ENCODE measurements around the gene DPYSL5. TPM values are rescaled to one million over a fixed set of nuclear protein-coding genes. Genes with fewer than 3 reads are reported as not detected.

DPYSL5 gene
- total and polyA plus RNA-seq, 2 of the 13 experiments (the other 11 are each of a cell fraction or from before 2014, with no cell fraction given), result 0.15 TPM; not detected in 1

DNA sequence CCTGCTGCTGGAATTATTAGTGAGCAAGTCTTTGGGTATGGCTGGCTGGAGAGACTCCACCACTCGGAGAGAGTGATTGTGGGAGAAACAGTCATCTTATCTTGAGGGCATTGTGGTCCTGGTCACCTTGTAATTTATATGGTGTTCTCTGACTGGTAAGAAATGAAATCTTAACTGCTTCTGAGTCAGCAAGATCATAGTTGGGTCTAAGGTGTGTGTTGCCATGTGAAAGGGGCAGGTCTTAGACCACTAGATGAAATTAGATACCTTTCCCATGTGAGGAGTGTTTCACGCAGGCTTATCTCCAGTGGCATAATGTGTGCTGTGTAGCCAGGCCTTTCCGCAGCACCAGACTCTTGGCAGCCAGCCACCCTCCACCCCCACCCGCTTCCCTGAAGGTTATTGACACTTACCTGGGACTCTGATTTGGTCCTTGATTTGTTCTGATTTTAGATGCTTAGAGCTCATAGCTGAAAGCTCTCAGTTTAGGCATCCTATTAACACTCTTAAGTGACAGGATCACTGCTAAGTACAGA, 130.2 kb downstream of the DPYSL5 start:
- no peak for DNase-seq (ENCODE audit: low spot score)
- WGBS (ENCODE audit: low lambda C conversion rate), result 12% methylated on average over 4 of the region's 4 CpGs

DNA sequence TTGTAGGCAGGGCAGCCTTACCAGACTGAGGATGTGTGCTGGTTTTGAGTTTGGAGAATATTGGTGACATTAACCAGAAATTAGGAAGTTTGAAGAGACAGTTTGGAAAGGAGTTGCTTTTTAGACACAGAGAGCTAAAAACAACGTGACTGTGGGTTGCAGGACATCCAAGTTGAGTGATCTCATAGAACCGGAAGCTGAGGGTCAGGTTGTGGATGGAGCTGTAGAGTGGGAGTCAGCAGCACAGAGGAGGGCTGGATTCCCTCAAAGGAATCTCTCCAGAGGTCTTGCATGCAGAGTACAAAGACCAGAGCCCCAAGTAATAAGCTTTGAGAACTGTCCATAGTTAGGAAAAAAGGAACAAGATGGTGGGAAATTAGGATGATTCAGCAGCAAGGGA, 131.8 kb downstream of the DPYSL5 start:
- H3K27me3 ChIP-seq (ENCODE audit: control insufficient read depth in 1 of 2, insufficient read depth in 2 of 2, low read length in 2 of 2), result peaks cover 0 to 9% of the 10 kb centered on the region in 2 experiments; a peak in 2 of 5 replicates
- 51% methylated on average over 2 of the region's 2 CpGs for WGBS (ENCODE audit: low lambda C conversion rate)
- peaks cover 14% of the 10 kb centered on the region for H3K4me1 ChIP-seq (ENCODE audit: insufficient read depth, low read length)
- no peaks in the 10 kb centered on the region for H3K9me3 ChIP-seq (ENCODE audit: low read length)
- POLR2A ChIA-PET, result no interaction called here
- no peaks in the 10 kb centered on the region for H4K20me1 ChIP-seq (ENCODE audit: insufficient read depth, low read length)
- intact Hi-C loops (cut with micrococcal nuclease; ENCODE audit: unreplicated experiment) (no loop called here), in situ Hi-C loops (cut with HindIII; ENCODE audit: extremely low pct_ligation_motif_present, low pct_unique_long_range_greater_than_20kb) (no loop called here)
- FAIRE-seq (no peak), ATAC-seq (no peak), DNase-seq (ENCODE audit: low spot score) (no peak)
- BruUV-seq (replicated peaks), result no TSS peak
- no peaks in the 10 kb centered on the region for H3K36me3 ChIP-seq (replicated peaks in 1 of 2; ENCODE audit: control insufficient read depth in 1 of 2, insufficient read depth in 2 of 2, low read length in 2 of 2)
- CTCF ChIA-PET (ENCODE audit: low intra/inter-chr PET ratio, low total read pairs), result no interaction called here
- H2AFZ ChIP-seq (ENCODE audit: low read length), result no peak overlapping the region
- no peaks in the 10 kb centered on the region for H3K79me2 ChIP-seq (ENCODE audit: insufficient read depth, low read length)
- H3K4me3 ChIP-seq (replicated peaks in 1 of 3; ENCODE audit: insufficient read depth in 1 of 3, low read depth in 2 of 3, low read length in 3 of 3), result no peak overlapping the region
- no peak overlapping the region for H3K27ac ChIP-seq (ENCODE audit: extremely low read length, insufficient read depth, low read length)
- no peak overlapping the region for H3K4me2 ChIP-seq (ENCODE audit: low read depth, low read length)
- no peak overlapping the region for H3K9ac ChIP-seq (ENCODE audit: insufficient read depth, low read depth, low read length)
- TF ChIP-seq ZNF660 (CRISPR knock-in tag; IDR thresholded peaks at IDR 0.05; ENCODE audit: borderline replicate concordance, low read depth), result no peak
- TF ChIP-seq ZNF367 (CRISPR knock-in tag; IDR thresholded peaks at IDR 0.05; ENCODE audit: borderline replicate concordance), result no peak
- TF ChIP-seq NAIF1 (CRISPR knock-in tag; IDR thresholded peaks at IDR 0.05; ENCODE audit: borderline replicate concordance), result no peak
- no peak for TF ChIP-seq HDAC6 (IDR thresholded peaks at IDR 0.05; ENCODE audit: low read depth, low read length)
- TF ChIP-seq SIX1 (CRISPR knock-in tag; IDR thresholded peaks at IDR 0.05; ENCODE audit: borderline replicate concordance), result no peak
- no peak for TF ChIP-seq FOXJ3 (CRISPR knock-in tag; IDR thresholded peaks at IDR 0.05; ENCODE audit: borderline replicate concordance)
- no peak for TF ChIP-seq ZSCAN12 (CRISPR knock-in tag; IDR thresholded peaks at IDR 0.05)
- TF ChIP-seq ZNF768 (CRISPR knock-in tag; IDR thresholded peaks at IDR 0.05), result no peak
- no peak for TF ChIP-seq MXI1 (IDR thresholded peaks at IDR 0.05; ENCODE audit: borderline replicate concordance, low read depth, low read length)
- no peak for TF ChIP-seq AKAP8 (CRISPR knock-in tag; IDR thresholded peaks at IDR 0.05)

More for the DNA sequence above, 130.2 kb downstream of the DPYSL5 start:
- CTCF ChIA-PET (ENCODE audit: low intra/inter-chr PET ratio, low total read pairs), result no interaction called here
- no peak for TF ChIP-seq ADNP (CRISPR knock-in tag; IDR thresholded peaks at IDR 0.05)
- ATAC-seq, result no peak
- H3K4me2 ChIP-seq (ENCODE audit: low read depth, low read length), result no peak overlapping the region
- H3K27me3 ChIP-seq (ENCODE audit: control insufficient read depth in 1 of 2, insufficient read depth in 2 of 2, low read length in 2 of 2), result peaks cover 0 to 17% of the 10 kb centered on the region in 2 experiments; a peak in 2 of 5 replicates
- peaks cover 14% of the 10 kb centered on the region for H3K4me1 ChIP-seq (ENCODE audit: insufficient read depth, low read length)
- no peak overlapping the region for H2AFZ ChIP-seq (ENCODE audit: low read length)
- intact Hi-C loops (cut with micrococcal nuclease; ENCODE audit: unreplicated experiment), result no loop called here
- H3K27ac ChIP-seq (ENCODE audit: extremely low read length, insufficient read depth, low read length), result no peak overlapping the region
- no peaks in the 10 kb centered on the region for H3K9me3 ChIP-seq (ENCODE audit: low read length)
- in situ Hi-C loops (cut with HindIII; ENCODE audit: extremely low pct_ligation_motif_present, low pct_unique_long_range_greater_than_20kb), result no loop called here
- POLR2A ChIA-PET, result no interaction called here
- FAIRE-seq, result no peak
- no peaks in the 10 kb centered on the region for H3K79me2 ChIP-seq (ENCODE audit: insufficient read depth, low read length)
- BruUV-seq (replicated peaks), result no TSS peak
- H3K36me3 ChIP-seq (replicated peaks in 1 of 2; ENCODE audit: control insufficient read depth in 1 of 2, insufficient read depth in 2 of 2, low read length in 2 of 2), result no peaks in the 10 kb centered on the region
- H3K9ac ChIP-seq (ENCODE audit: insufficient read depth, low read depth, low read length), result no peak overlapping the region
- H3K4me3 ChIP-seq (replicated peaks in 1 of 3; ENCODE audit: insufficient read depth in 1 of 3, low read depth in 2 of 3, low read length in 3 of 3), result no peak overlapping the region
- H4K20me1 ChIP-seq (ENCODE audit: insufficient read depth, low read length), result no peaks in the 10 kb centered on the region

Data from HepG2 (cell line).